Measurements from ENCODE around the gene SAMD9.
A peak's percentile ranks its signal among the peaks of the same experiment; 100 is the strongest.
"Not testable (repeated sequence)": the region's sequence is repeated elsewhere in the genome, so short reads cannot be mapped to it uniquely, and the experiment has no call there.

SAMD9 gene

DNA sequence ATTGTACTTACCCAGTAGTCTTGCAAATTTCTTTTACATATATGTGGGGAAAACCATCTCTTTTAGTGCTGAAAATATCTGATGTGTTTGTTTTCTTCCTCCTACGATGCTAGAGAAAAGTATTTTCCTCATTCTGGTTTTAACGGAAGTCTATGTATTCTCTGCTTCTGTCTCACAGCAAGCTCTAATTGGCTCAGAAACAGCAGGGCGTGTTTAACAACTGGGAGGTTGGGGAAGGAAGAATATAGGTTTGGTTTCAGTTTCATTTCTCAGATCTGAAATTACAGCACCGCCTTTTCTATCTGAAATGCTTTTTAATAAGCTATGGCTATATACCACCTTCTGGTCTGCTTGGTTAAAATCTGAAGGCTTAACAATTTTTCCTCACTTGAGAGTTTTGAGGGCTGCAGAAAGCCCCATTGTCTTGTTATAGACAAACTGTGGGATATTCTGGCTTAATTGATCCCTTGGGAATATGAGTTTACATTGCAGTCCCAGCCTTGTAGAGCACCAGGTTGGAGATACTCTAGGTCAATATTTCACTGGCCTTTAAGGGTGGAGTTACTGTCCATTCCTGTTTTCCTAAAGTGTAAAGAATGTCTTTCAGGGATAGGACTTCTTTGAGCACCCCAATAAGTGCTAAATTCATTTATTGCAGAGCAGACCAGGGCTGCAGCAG is at the start of gene SAMD9:
Gene SAMD9, minus strand, starts transcription at position 128 of the 679 bp plus-strand sequence. CDS start 11,882 bp downstream, outside the sequence.
- peak; percentile 19 for DNase-seq (ENCODE audit: low read depth)

DNA sequence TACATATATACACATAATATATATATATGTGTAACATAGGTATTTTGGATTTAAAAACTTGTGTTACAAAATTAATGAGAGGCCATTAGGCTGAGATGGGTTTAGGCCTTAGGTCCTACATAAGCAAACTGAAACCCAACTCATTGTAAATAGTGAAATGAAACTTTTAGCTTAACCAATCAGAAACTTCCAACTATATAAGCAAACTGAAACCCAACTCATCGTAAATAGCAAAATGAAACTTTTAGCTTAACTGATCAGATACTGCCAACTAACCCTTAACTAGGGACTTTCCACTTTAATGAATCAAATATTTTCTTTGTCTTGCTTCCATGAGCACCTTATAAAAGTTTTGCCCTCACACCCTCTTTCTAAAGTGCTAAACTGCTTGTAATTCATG is 47.7 kb upstream of the SAMD9 start:
- DNase-seq (ENCODE audit: low read depth) = no peak

GRCh38 chr7:93164766-93165165 is 47.0 kb upstream of the SAMD9 start:
- DNase-seq (ENCODE audit: low read depth) = no peak

- no peak for DNase-seq (ENCODE audit: low read depth)
These were observed 43.5 kb upstream of the SAMD9 start for GRCh38 chr7:93161181-93161762.

GRCh38 chr7:93160410-93160809 is 42.6 kb upstream of the SAMD9 start:
- DNase-seq (ENCODE audit: low read depth) = no peak

DNA sequence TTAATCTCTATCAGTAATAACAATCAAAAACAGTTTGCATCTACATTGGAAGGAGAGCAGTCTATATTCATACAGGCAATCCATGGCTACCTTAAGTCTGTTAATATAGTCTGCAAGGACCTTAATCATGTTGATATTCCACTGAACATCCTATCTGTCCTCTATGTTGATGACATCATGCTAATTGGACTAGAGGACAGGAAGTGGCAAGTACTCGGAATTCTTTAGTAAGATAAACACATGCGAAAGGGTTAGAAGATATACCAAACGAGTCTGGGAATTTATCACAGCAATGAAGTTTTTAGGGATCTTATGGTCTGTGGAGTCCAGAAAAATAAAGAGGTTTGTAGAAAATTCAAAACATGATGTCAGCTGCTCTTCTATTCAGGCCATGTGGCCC is 41.7 kb upstream of the SAMD9 start:
- no peak for DNase-seq (ENCODE audit: low read depth)

GRCh38 chr7:93156884-93157283 is 39.1 kb upstream of the SAMD9 start:
- no peak for DNase-seq (ENCODE audit: low read depth)

- no peak for DNase-seq (ENCODE audit: low read depth)
These were observed 32.5 kb upstream of the SAMD9 start for GRCh38 chr7:93150200-93150835.

- no peak for DNase-seq (ENCODE audit: low read depth)
These were observed 30.9 kb upstream of the SAMD9 start for GRCh38 chr7:93148727-93149126.

DNA sequence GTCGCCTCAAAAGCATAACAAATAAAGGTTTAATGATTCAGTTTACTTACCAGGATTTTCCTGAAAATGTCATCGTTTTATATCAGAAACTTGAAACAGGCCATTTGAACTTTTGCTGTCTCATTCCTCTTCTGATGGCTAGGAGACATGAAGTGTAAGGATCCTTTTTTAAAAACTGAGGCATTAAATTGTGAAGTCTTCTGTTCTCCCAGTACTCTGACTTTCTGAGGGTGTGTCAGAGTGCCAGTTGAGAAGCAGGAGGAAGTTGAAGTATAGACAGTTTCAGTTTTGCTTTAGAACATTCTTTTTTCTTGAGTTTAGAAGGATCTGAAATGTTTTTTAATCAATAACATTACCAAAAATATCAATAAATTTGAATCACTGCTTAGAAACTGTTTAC is 30.4 kb upstream of the SAMD9 start, which contains the start of gene SAMD9L:
Gene SAMD9L, minus strand, starts transcription at position 242 of the 400 bp plus-strand sequence. CDS start 12,414 bp downstream, outside the sequence.
- no peak for DNase-seq (ENCODE audit: low read depth)

- DNase-seq (ENCODE audit: low read depth) = no peak
These were observed 29.6 kb upstream of the SAMD9 start for GRCh38 chr7:93147363-93147762.

GRCh38 chr7:93146472-93147141 is 28.8 kb upstream of the SAMD9 start:
- no peak for DNase-seq (ENCODE audit: low read depth)

- no peak for DNase-seq (ENCODE audit: low read depth)
These were observed 28.3 kb upstream of the SAMD9 start for GRCh38 chr7:93146036-93146435.

DNA sequence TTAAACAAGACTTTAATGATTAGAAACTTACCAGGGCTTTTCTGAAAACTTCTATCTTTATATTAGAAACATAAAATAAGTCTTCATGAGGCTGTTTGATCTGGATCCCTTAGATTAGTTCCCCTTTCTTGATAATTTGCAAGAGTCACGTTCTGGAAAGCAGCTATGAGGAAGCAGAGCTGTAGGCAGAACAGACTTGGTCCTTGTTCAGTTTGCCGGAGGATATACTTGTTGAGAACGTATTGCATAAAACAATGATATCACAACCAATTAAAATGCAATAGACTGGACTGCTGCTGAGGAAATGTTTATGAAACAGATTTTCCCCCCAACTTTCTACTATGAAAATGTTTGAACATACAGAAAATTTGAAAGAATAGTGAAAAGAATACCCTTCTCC is 27.6 kb upstream of the SAMD9 start:
- DNase-seq (ENCODE audit: low read depth) = no peak

DNA sequence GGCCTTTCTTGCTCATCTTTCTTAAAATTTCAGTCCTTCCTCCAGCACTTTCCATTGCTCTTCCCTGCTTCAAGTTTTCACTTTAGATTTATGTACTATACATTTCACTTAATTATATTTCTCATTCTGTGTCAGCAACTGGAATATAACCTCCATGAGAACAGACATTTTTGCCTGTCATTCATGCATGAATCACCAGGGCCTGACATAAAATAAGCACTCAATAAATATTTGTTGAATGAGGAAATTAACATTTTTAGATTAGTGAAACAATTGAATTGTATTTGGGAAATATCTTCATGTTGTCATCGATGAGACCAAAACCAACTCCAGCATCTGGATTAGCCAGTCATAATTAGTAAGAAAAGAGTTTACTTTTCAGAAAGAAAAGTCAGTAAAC is 24.3 kb upstream of the SAMD9 start:
- no peak for DNase-seq (ENCODE audit: low read depth)

GRCh38 chr7:93140582-93141191 is 22.9 kb upstream of the SAMD9 start:
- DNase-seq (ENCODE audit: low read depth) = no peak

- DNase-seq (ENCODE audit: low read depth) = no peak
These were observed 20.8 kb upstream of the SAMD9 start for GRCh38 chr7:93138576-93138975.

DNA sequence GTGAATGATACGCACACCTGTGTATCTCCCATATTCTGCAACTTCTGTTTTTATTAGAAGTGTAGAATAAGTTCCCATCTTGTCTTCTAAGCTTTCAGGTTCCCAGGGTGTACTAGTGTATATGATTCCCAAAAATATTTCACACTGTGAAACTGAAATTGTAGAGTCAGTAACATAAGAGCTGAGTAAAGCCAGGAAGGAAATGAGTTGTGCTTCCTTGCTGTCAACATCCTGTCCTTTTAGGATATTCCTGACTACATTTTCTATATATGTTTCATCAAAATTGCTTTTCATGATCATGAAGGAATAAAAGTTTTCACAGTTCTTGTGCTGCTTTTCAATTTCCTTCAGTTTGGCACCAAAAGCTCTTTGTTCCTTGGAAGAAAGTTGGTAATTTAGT is 15.2 kb upstream of the SAMD9 start:
- DNase-seq (ENCODE audit: low read depth) = no peak

DNA sequence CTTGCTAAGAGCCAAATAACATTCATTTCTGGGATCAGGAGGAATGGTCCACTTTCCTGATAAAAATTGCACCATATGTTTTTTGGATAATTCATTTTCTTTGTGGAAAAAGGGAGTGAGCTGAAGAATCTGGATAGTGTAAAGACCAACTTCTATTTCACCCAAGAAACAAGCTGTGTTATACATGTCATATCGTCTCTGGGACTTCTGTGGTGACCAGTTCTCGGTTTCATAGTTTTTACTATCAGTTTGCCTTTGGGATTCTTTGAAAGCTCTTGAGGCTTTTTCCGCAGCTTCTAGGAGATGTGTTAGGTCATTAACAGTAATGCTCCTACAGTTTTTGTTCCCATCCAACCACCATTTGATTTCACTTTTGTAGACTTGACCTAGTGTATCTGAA is 14.4 kb upstream of the SAMD9 start:
- DNase-seq (ENCODE audit: low read depth) = no peak

DNA sequence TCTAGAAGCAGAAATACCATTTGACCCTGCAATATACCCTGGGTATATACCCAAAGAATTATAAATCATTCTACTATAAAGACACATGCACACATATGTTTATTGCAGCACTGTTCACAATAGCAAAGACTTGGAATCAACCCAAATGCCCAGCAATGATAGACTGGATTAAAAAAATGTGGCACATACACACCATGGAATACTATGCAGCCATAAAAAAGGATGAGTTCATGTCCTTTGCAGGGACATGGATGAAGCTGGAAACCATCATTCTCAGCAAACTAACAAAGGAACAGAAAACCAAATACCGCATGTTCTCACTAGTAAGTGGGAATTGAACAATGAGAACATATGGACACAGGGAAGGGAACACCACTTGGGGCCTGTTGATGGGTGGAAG is 9.2 kb upstream of the SAMD9 start:
- not testable (repeated sequence) for DNase-seq (ENCODE audit: low read depth)

- not testable (repeated sequence) for DNase-seq (ENCODE audit: low read depth)
These were observed 5.8 kb upstream of the SAMD9 start for GRCh38 chr7:93123532-93123931.
